LNCaP clone FGC (cell line): Measurements from ENCODE around the gene GPR61.

ENCODE experiments used
- DNase-seq: peaks from one replicate; pipeline ENCODE4 v3.0.0-alpha.2; 2011; ENCODE audit warnings: low read depth
- H3K4me3 ChIP-seq: 2 replicates; pipeline ENCODE4 v1.5.1; 2011; ENCODE audit warnings: mild to moderate bottlenecking, low read depth, low read length, control low read depth
- CTCF ChIP-seq: IDR thresholded peaks from 2 replicates; pipeline ENCODE4 v1.5.1; 2012; ENCODE audit warnings: mild to moderate bottlenecking; ENCODE audit not compliant: control insufficient read depth, insufficient read depth; ENCODE audit errors: extremely low read depth

The GPR61 gene

GRCh38 chr1:109539676-109540075 is at the start of gene GPR61:
Gene GPR61, plus strand, starts transcription at chr1:109539872. Its CDS starts 3,151 bp downstream, at chr1:109543023.
- no peak for DNase-seq
- TF ChIP-seq CTCF: no peak
- no peak within 1 kb of the TSS for H3K4me3 ChIP-seq

GRCh38 chr1:109490029-109490933 is 49.4 kb upstream of the GPR61 start:
- TF ChIP-seq CTCF: peak; percentile 93
- no peak for DNase-seq
- H3K4me3 ChIP-seq: no peak overlapping the region

- H3K4me3 ChIP-seq: no peak overlapping the region
- no peak for TF ChIP-seq CTCF
- no peak for DNase-seq
Observed at GRCh38 chr1:109490934-109491302, 48.8 kb upstream of the GPR61 start.

GRCh38 chr1:109491372-109491771 is 48.3 kb upstream of the GPR61 start:
- no peak for TF ChIP-seq CTCF
- H3K4me3 ChIP-seq: no peak overlapping the region
- no peak for DNase-seq

- no peak for TF ChIP-seq CTCF
- no peak overlapping the region for H3K4me3 ChIP-seq
- DNase-seq: no peak
Observed at GRCh38 chr1:109492779-109493178, 46.9 kb upstream of the GPR61 start.

GRCh38 chr1:109493227-109493626 is 46.4 kb upstream of the GPR61 start:
- no peak overlapping the region for H3K4me3 ChIP-seq
- no peak for DNase-seq

More at GRCh38 chr1:109493227-109493626, 46.4 kb upstream of the GPR61 start:
- TF ChIP-seq CTCF: no peak
